Thyroid gland (tissue), 4 donors: Measurements from ENCODE around the gene OBSCN.

Experiments
- CTCF ChIP-seq, 6 experiments: fragments of 200-600 bp in 3 of 6; fragments of 450-650 bp in 3 of 6; sonication (generic) in 3 of 6; IDR thresholded peaks; one replicate each; pipeline ENCODE4 v1.5.1; 2016 to 2019; ENCODE audit warnings: antibody characterized with exemption in 6 of 6, mild to moderate bottlenecking in 2 of 6, inconsistent platforms in 1 of 6, moderate library complexity in 1 of 6
- POLR2A ChIP-seq, 2 donors: fragments of 450-650 bp; IDR thresholded peaks; one replicate each; pipeline ENCODE4 v1.6.1; 2017; ENCODE audit warnings: antibody characterized with exemption in 2 of 2, mild to moderate bottlenecking in 2 of 2, moderate library complexity in 1 of 2

DNA sequence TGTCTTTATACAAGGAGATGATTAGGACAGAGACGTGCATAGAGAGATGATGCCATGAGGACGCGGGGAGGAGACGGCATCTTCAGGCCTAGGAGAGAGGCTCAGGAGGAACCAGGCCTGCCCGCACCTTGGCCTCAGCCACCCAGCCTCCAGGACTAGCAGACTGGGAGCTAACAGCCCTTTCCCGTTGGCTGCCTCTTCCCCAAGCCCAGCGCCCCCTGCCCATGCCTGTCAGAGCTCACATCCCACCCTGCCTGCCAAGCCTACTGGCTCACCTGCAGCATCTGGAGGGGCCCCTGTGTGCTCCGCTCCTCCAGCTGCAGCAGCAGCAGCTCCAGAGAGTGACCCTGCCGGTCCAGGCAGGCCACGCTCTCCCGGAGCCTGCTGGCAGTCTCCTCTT is 202.8 kb downstream of the OBSCN start:
- TF ChIP-seq CTCF (IDR thresholded peaks at IDR 0.05) (no peak), POLR2A (IDR thresholded peaks at IDR 0.05) (no peak)
